Caco-2 (cell line): ENCODE results near the gene PRDM9. TPM values are rescaled to one million over a fixed set of nuclear protein-coding genes. Genes with fewer than 3 reads are reported as not detected.

ENCODE experiments used
- BruUV-seq: library from RNA; stranded (reverse); fragments of 400-500 nt; replicated peaks from 2 replicates; lab custom pipeline; 2021; lab: Mats Ljungman, UMichigan
- CTCF ChIA-PET: fragments of 300-600 bp; sonication (Branson Sonifier 250); formaldehyde crosslinking; loops from one replicate; lab custom pipeline; 2022; ENCODE audit warnings: antibody characterized with exemption; lab: Charles Lee
- POLR2A ChIA-PET: fragments of 300-600 bp; sonication (Branson Sonifier 250); formaldehyde crosslinking; loops from one replicate; lab custom pipeline; 2022; ENCODE audit warnings: antibody characterized with exemption; lab: Charles Lee
- DNase-seq, 2 experiments: peaks; one replicate each; pipeline versions ENCODE4 v3.0.0 to v3.0.0-alpha.2; 2020 to 2022
- H3K27me3 ChIP-seq: replicated peaks from 2 replicates; pipeline ENCODE4 v1.6.0; 2011; ENCODE audit warnings: low read length; ENCODE audit not compliant: control insufficient read depth, insufficient read depth
- H3K36me3 ChIP-seq: 2 replicates; pipeline ENCODE4 v1.5.1; 2011; ENCODE audit warnings: low read length; ENCODE audit not compliant: control insufficient read depth, insufficient read depth
- H3K4me1 ChIP-seq: fragments of 250-450 bp; sonication (Bioruptor Pico); 2 replicates; pipeline ENCODE4 v1.5.1; 2020; ENCODE audit warnings: mild to moderate bottlenecking
- H3K4me3 ChIP-seq: 2 replicates; pipeline ENCODE4 v1.5.1; 2011; ENCODE audit warnings: low read depth, mild to moderate bottlenecking, control low read depth, low read length
- H3K9me3 ChIP-seq: fragments of 250-450 bp; sonication (Bioruptor Pico); 2 replicates; pipeline ENCODE4 v1.5.1; 2020; ENCODE audit warnings: mild to moderate bottlenecking, moderate library complexity
- H3K27ac Mint-ChIP-seq: one replicate; pipeline ENCODE4 v1.8.0; 2022; ENCODE audit warnings: mixed read lengths; ENCODE audit not compliant: unreplicated experiment
- H3K27me3 Mint-ChIP-seq: one replicate; pipeline ENCODE4 v1.8.0; 2022; ENCODE audit warnings: mixed read lengths; ENCODE audit not compliant: insufficient read depth, unreplicated experiment
- H3K36me3 Mint-ChIP-seq: one replicate; pipeline ENCODE4 v1.8.0; 2022; ENCODE audit warnings: mild to moderate bottlenecking, mixed read lengths; ENCODE audit not compliant: insufficient read depth, unreplicated experiment
- H3K4me1 Mint-ChIP-seq: one replicate; pipeline ENCODE4 v1.8.0; 2022; ENCODE audit warnings: low read depth, mixed read lengths; ENCODE audit not compliant: unreplicated experiment
- H3K4me3 Mint-ChIP-seq: one replicate; pipeline ENCODE4 v1.8.0; 2022; ENCODE audit warnings: mild to moderate bottlenecking, moderate library complexity, mixed read lengths; ENCODE audit not compliant: unreplicated experiment
- H3K9me3 Mint-ChIP-seq: one replicate; pipeline ENCODE4 v1.8.0; 2022; ENCODE audit warnings: mixed read lengths; ENCODE audit not compliant: unreplicated experiment
- intact Hi-C: fragments of 100-400 bp; cut with micrococcal nuclease; formaldehyde crosslinking; loops from one replicate; pipeline ENCODE4 v1.10.0; 2022; ENCODE audit not compliant: unreplicated experiment
- total RNA-seq: library from RNA; stranded (reverse); gene quantifications from 2 replicates; pipeline ENCODE4 v1.2.3, GENCODE V29; 2022
- TF ChIP-seq, protein P1 (sequence below), 2 experiments: fragments of 200-600 bp in 1 of 2; IDR thresholded peaks; 1 replicate in 1 of 2; 2 replicates in 1 of 2; pipeline versions ENCODE4 v1.5.1 to v1.8.0; 2011 to 2022; ENCODE audit warnings: antibody characterized with exemption in 1 of 2, control low read depth in 1 of 2, inconsistent platforms in 1 of 2, low read depth in 1 of 2, low read length in 1 of 2, mild to moderate bottlenecking in 1 of 2, moderate library complexity in 1 of 2; ENCODE audit not compliant: insufficient read depth in 1 of 2, severe bottlenecking in 1 of 2, unreplicated experiment in 1 of 2

PRDM9 gene
- total RNA-seq, 1 experiment from 2014 or later, result not detected

DNA sequence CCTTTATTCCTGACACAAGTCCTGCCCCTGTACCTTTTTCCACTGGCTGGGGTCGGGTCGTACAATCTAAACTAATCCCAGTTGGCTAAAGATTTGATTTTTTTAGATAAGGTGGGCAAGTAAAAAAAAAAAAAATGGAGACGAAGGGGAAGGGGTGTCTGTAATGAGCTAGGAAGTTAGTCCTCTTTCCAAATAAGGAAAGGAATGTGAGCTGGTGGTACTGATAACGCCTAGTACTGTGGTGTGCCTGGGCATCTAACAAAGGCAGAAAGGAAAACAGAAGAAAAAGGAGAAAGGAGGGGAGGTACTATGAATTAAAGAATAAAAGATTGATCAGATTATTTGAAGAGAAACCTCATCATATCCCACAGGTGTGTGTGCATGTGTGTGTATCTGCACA is 21.3 kb downstream of the PRDM9 start:
- H3K36me3 Mint-ChIP-seq, result no peaks in the 10 kb centered on the region
- no peak overlapping the region for H3K4me3 Mint-ChIP-seq
- Histone ChIP-seq H3K9me3 (no peaks in the 10 kb centered on the region), H3K27me3 (no peaks in the 10 kb centered on the region), H3K4me1 (no peaks in the 10 kb centered on the region), H3K36me3 (no peaks in the 10 kb centered on the region), H3K4me3 (no peak overlapping the region)
- TF ChIP-seq, protein P1, sequence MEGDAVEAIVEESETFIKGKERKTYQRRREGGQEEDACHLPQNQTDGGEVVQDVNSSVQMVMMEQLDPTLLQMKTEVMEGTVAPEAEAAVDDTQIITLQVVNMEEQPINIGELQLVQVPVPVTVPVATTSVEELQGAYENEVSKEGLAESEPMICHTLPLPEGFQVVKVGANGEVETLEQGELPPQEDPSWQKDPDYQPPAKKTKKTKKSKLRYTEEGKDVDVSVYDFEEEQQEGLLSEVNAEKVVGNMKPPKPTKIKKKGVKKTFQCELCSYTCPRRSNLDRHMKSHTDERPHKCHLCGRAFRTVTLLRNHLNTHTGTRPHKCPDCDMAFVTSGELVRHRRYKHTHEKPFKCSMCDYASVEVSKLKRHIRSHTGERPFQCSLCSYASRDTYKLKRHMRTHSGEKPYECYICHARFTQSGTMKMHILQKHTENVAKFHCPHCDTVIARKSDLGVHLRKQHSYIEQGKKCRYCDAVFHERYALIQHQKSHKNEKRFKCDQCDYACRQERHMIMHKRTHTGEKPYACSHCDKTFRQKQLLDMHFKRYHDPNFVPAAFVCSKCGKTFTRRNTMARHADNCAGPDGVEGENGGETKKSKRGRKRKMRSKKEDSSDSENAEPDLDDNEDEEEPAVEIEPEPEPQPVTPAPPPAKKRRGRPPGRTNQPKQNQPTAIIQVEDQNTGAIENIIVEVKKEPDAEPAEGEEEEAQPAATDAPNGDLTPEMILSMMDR (IDR thresholded peaks at IDR 0.05; ENCODE audit: insufficient read depth in 1 of 2, low read depth in 1 of 2, low read length in 1 of 2, severe bottlenecking in 1 of 2, unreplicated experiment in 1 of 2), result no peak
- peaks cover 9% of the 10 kb centered on the region for H3K4me1 Mint-ChIP-seq
- BruUV-seq, result no TSS peak
- intact Hi-C loops, result no loop called here
- ChIA-PET POLR2A (no interaction called here), CTCF (no interaction called here)
- H3K27ac Mint-ChIP-seq, result no peak overlapping the region
- H3K27me3 Mint-ChIP-seq, result no peaks in the 10 kb centered on the region
- DNase-seq, result no peak
- H3K9me3 Mint-ChIP-seq, result peaks cover 21% of the 10 kb centered on the region

DNA sequence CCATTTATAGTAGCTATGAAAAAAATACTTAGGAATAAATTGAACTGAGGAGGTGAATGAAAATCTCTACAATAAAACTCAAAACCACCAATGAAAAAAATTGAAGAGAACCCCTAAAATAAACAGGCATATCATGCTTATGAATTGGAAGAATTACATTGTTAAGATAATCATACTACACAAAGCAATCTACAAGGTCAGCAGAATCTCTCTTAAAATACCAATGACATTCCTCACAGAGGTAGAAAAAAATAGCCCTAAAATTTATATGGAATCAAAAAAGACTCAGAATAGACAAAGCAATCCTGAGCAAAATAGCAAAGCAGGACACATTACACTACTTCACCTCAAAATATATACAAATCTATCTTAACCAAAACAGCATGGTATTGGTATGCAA is 23.2 kb downstream of the PRDM9 start:
- BruUV-seq, result no TSS peak
- no peaks in the 10 kb centered on the region for H3K9me3 ChIP-seq
- no peaks in the 10 kb centered on the region for H3K27me3 ChIP-seq
- no peaks in the 10 kb centered on the region for H3K4me1 ChIP-seq
- TF ChIP-seq, protein P1 (IDR thresholded peaks at IDR 0.05; ENCODE audit: insufficient read depth in 1 of 2, low read depth in 1 of 2, low read length in 1 of 2, severe bottlenecking in 1 of 2, unreplicated experiment in 1 of 2), result no peak
- no peaks in the 10 kb centered on the region for H3K36me3 ChIP-seq
- Mint-ChIP-seq H3K36me3 (no peaks in the 10 kb centered on the region), H3K27me3 (no peaks in the 10 kb centered on the region), H3K9me3 (peaks cover 21% of the 10 kb centered on the region), H3K27ac (no peak overlapping the region), H3K4me1 (peaks cover 9% of the 10 kb centered on the region), H3K4me3 (no peak overlapping the region)
- H3K4me3 ChIP-seq, result no peak overlapping the region
- no peak for DNase-seq
- CTCF ChIA-PET, result no interaction called here
- POLR2A ChIA-PET, result no interaction called here
- intact Hi-C loops, result no loop called here

DNA sequence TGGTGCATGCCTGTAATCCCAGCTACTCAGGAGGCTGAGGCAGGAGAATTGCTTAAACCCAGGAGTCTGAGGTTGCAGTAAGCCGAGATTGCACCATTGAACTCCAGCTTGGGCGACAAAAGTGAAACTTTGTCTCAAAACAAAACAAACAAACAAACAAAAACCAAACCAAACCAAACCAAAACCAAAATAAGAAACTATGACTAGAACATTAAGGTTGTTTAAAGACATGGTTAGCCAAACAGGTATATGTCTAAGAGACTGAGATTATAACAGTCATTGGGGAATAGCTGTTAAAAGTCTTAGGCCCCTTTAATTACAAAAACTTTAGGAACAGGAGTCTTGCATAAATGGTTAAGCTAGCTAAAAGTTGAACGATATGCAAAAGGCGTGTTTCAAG is 63.6 kb downstream of the PRDM9 start:
- Histone ChIP-seq H3K4me1 (no peaks in the 10 kb centered on the region), H3K9me3 (no peaks in the 10 kb centered on the region), H3K36me3 (no peaks in the 10 kb centered on the region), H3K4me3 (no peak overlapping the region), H3K27me3 (no peaks in the 10 kb centered on the region)
- Mint-ChIP-seq H3K36me3 (no peaks in the 10 kb centered on the region), H3K27me3 (no peaks in the 10 kb centered on the region), H3K27ac (no peak overlapping the region), H3K4me3 (no peak overlapping the region), H3K9me3 (no peaks in the 10 kb centered on the region), H3K4me1 (peaks cover 9% of the 10 kb centered on the region)
- ChIA-PET POLR2A (no interaction called here), CTCF (no interaction called here)
- TF ChIP-seq, protein P1 (IDR thresholded peaks at IDR 0.05; ENCODE audit: insufficient read depth in 1 of 2, low read depth in 1 of 2, low read length in 1 of 2, severe bottlenecking in 1 of 2, unreplicated experiment in 1 of 2), result no peak
- no peak for DNase-seq
- intact Hi-C loops, result no loop called here
- BruUV-seq, result no TSS peak
